ENCODE measurements around the gene TMEM129.
A peak's percentile ranks its signal among the peaks of the same experiment; 100 is the strongest.
"Not testable (repeated sequence)": the region's sequence is repeated elsewhere in the genome, so short reads cannot be mapped to it uniquely, and the experiment has no call there.

Gene TMEM129

GRCh38 chr4:1720163-1720983 is 750 bp downstream of the TMEM129 start:
- DNase-seq = no peak

DNA sequence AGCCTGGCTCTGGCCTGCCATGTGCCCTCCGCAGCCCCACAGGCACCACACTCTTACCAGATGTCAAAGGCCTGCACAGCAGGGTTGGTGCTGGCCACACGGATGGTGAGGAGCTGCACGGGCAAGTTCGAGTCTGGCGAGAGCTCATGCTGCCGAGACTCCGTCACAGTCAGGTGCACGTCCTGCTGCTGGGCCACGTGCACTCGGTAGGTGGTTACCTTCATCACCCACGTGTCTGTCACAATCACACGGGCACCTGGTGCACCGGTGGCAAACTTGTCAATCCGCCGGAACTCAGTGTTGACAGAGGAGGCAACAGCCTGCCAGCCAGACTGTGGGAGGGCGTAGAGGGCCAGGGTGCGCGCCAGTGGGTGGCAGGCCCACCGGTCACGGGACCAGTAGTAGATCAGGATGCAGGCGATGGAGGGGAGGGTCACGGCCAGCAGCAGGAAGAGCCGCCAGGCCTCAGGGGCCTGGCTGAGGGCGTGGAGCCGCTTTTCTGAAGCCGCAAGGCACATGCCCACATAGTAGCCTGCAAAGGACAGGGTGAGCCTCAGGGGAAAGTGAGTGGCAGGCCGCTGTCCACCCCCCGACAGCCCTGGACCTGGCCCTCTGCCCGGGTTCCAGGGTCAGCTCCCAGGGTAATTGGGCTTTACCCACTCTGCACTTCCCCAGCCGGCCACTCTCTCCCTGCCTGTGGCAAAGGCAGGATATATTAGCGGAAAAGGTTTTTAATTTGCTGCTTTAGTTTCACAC is 2.9 kb downstream of the TMEM129 start:
- no peak for DNase-seq

DNA sequence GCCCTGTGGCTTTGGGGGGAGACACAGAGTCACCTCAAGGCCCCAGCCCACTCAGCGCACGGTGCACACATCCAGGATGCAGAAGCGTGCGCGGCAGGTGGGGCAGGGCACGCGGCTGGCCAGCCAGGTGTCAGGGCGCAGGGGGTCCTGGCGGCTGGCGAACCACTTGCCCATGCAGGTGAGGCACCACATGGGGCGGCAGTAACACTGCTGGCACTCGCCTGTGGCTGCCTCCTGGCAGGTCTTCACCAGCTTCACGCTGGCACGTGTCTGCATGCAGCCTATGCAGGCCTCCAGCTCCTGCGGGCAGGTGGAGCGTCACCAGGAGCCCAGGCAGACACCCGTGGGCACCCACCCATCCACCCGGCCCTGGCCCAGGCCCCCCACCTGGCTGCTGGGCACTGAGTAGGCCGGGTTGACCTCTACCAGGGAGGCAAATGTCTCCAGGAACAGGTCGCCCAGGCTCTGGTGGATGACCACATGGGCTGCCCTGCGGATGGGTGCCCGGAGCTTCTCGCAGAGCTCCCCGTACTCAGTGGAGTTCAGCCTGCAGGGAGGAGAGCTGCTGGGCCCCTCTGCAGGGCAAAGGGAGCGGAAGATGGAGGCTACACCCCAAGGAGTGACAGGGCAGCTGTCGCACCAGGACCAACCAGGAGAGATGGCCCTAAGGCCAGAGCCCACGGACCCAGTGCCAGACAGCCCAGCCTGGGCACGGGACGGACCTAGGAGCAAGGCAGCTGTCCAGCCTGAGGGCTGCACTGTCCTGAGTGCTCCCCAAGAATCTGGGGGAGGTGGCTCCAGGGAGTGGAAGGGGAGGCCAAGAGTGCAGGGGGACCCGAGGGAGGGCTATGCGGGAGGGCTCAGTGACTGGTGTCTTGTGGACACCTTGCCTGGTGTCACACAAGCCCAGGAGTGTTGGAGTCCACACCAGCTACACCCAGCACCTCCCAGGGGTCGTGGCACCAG is 3.7 kb downstream of the TMEM129 start:
- no peak for DNase-seq

GRCh38 chr4:1716065-1716945 is 4.8 kb downstream of the TMEM129 start:
- no peak for DNase-seq

GRCh38 chr4:1715002-1715758 is 5.9 kb downstream of the TMEM129 start:
- DNase-seq = no peak

DNA sequence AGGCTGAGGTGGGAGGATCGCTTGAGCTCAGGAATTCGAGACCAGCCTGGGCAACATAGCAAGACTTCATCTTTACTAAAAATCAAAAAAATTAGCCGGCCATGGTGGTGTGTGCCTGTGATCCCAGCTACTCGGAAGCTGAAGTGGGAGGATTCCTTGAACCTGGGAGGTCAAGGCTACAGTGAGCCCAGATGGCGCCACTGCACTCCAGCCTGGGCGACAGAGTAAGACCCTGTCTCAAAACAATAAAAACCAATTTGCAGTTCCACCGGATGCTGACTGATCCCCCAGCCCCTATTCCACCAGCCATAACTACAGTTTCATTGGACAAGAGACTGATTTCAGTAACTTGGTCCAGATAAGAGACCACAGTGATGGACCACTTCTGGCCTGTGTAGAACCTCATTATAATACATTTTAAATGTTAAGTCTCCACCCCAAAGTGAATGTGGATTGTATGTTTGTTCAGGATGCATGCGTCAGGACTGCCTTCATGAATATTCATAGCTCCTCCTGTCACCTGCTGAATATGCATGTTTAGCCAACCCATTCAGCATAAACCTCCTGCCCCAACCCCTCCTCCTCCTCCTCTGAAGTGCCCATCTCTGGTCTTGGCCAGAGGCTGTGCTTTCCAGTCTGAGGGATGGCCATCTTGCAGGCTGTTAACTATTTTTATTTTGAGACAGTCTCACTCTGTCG is 6.7 kb downstream of the TMEM129 start:
- DNase-seq = no peak

- DNase-seq = peak; percentile 30
Measured at GRCh38 chr4:1713003-1713851, 7.9 kb downstream of the TMEM129 start.

DNA sequence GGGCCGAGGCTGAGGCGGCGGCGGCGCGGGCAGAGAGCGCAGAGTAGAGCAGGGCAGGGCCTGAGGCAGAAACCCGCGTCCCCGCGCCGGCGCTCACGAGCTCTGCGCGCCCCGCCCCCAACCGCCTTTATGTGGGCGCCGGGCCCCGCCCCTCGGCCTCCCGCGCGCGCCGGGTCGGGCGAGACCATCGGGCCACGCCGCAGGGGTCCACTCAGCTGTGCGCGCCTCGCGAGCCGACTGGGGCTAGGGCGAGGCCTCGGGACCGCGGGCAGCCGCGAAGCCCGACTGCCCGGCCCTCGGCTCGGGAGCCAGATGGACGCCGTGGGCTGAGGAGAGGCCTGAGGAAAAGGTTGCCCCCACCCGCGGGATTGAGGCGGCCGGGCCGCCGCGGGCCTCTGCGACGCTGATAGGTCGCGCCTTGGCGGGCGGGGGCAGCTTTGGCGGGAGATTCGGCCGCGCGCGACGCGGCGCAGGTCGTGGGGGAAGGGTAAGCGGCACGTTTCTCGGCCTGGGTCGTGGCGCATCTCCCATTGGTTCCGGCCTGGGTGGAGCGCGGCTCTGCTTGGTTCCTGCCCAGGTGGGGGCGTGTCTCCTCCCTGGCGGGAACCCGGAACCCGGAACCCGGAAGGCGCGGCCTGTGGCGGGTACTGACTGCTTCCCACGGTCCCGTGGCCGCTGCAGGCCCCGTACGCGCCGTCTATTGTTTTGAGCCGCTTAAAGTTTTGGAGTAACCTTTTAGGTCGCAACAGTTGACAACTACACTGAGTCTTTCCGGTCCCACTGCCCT is 8.7 kb downstream of the TMEM129 start, which contains the start of gene SLBP:
Gene SLBP, minus strand, starts transcription at position 104 of the 787 bp plus-strand sequence. CDS start 131 bp downstream, outside the sequence.
- DNase-seq = peak; percentile 82

DNA sequence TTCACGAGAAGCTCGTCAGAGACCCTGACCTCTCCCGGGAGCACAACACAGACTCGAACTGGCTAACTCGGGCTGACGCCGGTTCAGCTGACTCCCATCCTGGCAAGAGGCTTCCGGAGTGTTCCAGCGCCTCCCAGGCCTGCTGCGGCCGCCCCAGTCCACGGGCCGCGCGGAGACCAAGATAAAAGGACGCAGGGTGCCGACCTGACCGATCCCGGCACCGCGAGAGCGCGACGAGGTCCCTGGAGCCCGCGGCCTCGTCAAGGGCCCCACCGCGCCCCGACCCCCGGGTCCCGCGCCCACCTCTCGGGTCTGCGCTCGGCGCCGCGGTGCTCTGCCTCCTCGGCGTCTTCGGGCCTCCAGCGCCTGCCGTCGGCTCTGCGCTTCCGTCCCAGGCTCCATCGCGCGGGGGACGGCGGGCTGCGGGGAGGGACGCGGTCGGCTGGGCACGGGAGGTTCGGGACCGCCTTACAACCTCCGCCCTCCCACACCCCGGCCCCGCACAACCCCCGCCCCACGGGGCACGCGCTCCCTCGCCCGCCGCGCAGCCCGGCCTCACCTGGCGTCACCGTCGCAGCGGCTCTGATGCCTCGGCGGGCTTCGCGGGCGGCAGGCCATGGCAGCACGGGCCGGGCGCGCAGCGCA is 9.4 kb downstream of the TMEM129 start:
- no peak for DNase-seq

- peak; percentile 16 for DNase-seq
Measured at GRCh38 chr4:1711055-1711570, 10.0 kb downstream of the TMEM129 start.

DNA sequence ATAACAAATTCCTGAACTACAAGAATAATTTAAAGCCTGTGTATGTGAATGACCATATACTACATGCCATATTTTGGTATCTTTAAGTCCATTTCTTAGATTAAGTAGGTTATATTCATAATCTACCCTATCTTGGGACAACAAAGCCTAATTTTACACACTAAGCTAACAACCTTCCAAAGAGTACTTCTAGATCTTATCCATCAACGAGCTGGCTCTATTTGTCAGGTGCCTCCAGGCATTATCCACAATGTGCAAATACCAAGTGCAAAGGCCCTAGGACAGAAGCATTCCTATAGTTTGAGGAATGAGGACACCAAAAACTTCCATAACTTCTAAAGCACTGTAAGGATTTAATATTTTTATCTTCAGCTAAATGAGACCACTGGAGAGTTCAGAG is 12.5 kb downstream of the TMEM129 start:
- no peak for DNase-seq

DNA sequence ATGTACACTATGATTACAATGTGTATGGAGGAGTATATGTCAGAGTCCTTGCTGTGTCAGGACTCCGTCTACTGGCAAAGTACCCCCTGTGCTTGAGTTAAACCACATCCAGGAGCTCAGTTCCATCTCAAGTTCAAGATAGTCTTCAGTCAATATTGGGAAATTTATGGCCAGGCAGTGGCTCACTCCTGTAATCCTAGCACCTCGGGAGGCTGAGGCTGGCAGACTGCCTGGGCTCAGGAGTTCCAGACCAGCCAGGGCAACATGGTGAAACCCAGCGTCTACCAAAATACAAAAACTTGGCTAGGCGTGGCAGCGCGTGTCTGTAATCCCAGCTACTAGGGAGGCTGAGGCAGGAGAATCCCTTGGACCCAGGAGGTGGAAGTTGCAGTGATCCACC is 14.8 kb downstream of the TMEM129 start:
- no peak for DNase-seq

DNA sequence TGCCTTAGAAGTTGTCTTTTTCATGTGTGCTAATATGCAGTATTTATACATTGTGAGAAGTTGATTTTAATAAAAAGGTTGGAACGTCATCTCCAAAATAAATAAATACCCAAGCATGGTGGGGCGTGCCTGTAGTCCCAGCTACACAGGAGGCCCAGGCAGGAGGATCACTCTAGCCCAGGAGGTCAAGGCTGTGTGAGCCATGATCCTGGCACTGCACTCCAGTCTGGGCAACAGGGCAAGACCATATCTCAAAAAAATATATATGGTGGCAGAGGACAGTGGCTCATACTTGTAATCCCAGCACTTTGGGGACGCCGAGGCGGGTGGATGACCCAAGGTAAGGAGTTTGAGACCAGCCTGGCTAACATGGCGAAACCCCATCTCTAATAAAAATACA is 15.4 kb downstream of the TMEM129 start:
- no peak for DNase-seq

DNA sequence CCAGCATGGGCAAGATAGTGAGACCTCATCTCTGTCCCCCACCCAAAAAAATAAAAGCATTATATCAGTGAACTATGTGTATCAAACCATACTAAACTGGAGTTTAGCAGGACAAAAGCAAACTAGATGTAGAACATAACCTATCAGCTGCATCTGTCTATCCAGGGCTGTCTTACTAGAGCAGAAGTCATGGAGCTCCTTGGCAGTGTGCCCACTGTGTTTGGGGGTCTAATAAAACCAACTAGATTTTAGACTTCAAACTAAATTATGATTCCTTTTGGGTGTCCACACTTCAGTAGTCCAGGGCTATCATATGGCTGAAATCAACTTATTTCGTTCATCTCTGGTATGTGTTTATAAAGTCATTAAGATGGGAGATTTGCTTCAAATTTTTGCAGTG is 17.3 kb downstream of the TMEM129 start:
- no peak for DNase-seq

DNA sequence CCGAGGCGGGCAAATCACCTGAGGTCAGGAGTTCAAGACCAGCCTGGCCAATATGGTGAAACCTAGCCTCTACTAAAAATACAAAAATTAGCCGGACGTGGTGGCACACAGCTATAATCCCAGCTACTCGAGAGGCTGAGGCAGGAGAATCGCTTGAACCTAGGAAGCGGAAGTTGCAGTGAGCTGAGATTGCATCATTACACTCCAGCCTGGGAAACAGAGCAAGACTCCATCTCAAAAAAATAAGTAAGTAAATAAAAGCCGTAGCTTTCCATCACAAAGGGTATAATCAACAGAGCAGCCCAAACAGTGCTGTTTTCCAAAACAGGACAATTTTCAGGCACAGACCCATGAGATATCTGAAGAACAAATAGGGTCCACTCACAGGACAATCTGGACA is 19.5 kb downstream of the TMEM129 start:
- not testable (repeated sequence) for DNase-seq

DNA sequence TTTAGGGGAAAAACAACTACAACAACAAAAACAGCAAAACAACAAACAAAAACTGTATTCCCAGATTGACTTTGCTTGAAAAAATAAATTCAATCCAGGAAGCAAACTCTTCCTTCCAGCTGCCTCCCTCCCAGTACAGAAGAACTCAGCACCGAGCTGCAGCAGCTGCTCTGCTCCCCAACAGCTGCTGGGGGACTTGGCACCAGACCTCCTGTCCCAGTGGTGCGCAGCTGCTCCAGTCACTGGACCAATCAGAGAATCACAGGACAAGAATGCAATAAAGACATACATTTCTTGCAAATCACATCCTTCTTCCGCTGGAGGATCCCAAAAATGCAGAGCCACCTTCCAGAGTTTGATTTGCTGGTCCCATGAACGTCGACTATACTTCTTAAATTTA is 25.2 kb downstream of the TMEM129 start:
- peak; percentile 3 for DNase-seq

DNA sequence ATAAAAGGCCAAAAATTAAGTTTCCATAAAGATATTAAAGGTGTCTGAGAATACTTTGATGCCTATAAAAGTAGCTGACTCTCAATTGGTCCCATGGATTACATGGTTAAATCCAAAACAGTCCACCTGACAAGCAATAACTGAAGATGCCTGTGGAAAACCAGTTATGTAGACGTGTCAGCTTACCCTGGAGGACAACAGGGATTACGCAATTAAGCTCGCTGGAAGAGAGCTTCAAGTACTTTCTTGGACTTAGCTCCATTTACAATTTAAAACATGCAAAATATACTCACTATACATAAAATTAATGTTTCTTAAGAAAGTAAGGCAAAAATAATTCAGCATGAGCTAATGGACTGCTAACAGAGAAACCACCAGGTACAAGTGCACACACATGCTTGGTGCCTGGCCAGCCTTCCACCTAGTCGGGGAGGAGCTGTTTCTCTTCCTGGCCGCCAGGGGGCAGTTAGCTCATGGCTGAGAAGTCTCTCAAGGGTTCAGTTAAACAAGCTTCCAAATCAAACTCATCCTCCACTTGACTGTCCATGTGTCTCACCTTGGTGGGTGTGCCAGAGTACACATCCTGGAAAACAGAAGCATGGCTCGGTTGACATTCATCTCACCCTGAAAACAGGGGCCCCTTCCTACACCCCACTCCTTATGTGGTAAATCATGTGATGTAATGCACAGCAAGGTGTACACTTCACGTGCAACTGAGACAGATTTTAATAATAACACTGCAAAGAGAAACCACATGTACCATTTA is 27.8 kb downstream of the TMEM129 start:
- DNase-seq = peak; percentile 47
